GM12873 (cell line): ENCODE data around the gene PHLPP2.

Source experiments
- CTCF ChIP-seq: IDR thresholded peaks from 2 replicates; pipeline ENCODE4 v1.5.1; 2012; ENCODE audit warnings: low read depth, mild to moderate bottlenecking, moderate library complexity, low read length, control low read depth; ENCODE audit not compliant: insufficient read depth; ENCODE audit errors: missing control alignments

PHLPP2 gene

GRCh38 chr16:71700831-71701230, 23.7 kb downstream of the PHLPP2 start:
- no peak for TF ChIP-seq CTCF

GRCh38 chr16:71698491-71698890, 26.0 kb downstream of the PHLPP2 start:
- TF ChIP-seq CTCF = no peak

GRCh38 chr16:71693164-71693563, 31.3 kb downstream of the PHLPP2 start:
- TF ChIP-seq CTCF = no peak

GRCh38 chr16:71689901-71690300, 34.6 kb downstream of the PHLPP2 start:
- no peak for TF ChIP-seq CTCF

GRCh38 chr16:71687861-71688260, 36.6 kb downstream of the PHLPP2 start:
- no peak for TF ChIP-seq CTCF

GRCh38 chr16:71681360-71681759, 43.1 kb downstream of the PHLPP2 start:
- TF ChIP-seq CTCF = no peak

GRCh38 chr16:71676236-71676635, 48.3 kb downstream of the PHLPP2 start:
- no peak for TF ChIP-seq CTCF
